MM.1S (cell line): Measurements from ENCODE around the gene EPB41L3.

Experiments used
- DNase-seq: peaks from one replicate; pipeline ENCODE4 v3.0.0-alpha.2; 2015
- H2AFZ ChIP-seq: fragments of 300-600 bp; sonication (generic); 2 replicates; pipeline ENCODE4 v1.6.0; 2016; ENCODE audit warnings: antibody characterized with exemption, low read length
- H3F3A ChIP-seq: fragments of 300-600 bp; sonication (generic); 2 replicates; pipeline ENCODE4 v1.6.1; 2016; ENCODE audit warnings: mild to moderate bottlenecking, antibody characterized with exemption, low read length, moderate library complexity, mixed read lengths; ENCODE audit not compliant: insufficient read depth
- H3K27ac ChIP-seq: fragments of 300-600 bp; sonication (generic); 2 replicates; pipeline ENCODE4 v1.5.1; 2016; ENCODE audit warnings: mild to moderate bottlenecking, low read length
- H3K27me3 ChIP-seq: fragments of 300-600 bp; sonication (generic); replicated peaks from 2 replicates; pipeline ENCODE4 v1.6.0; 2016; ENCODE audit warnings: low read length; ENCODE audit not compliant: insufficient read depth
- H3K36me3 ChIP-seq: fragments of 300-600 bp; sonication (generic); replicated peaks from 2 replicates; pipeline ENCODE4 v1.6.1; 2016; ENCODE audit warnings: mild to moderate bottlenecking, low read length, mixed read lengths; ENCODE audit not compliant: insufficient read depth
- H3K4me1 ChIP-seq: fragments of 300-600 bp; sonication (generic); 2 replicates; pipeline ENCODE4 v1.6.1; 2016; ENCODE audit warnings: low read length, mixed read lengths
- H3K4me2 ChIP-seq: fragments of 300-600 bp; sonication (generic); 2 replicates; pipeline ENCODE4 v1.6.0; 2016; ENCODE audit warnings: low read depth, low read length
- H3K4me3 ChIP-seq: fragments of 300-600 bp; sonication (generic); 2 replicates; pipeline ENCODE4 v1.5.1; 2016; ENCODE audit warnings: low read length, mixed read lengths
- H3K79me2 ChIP-seq: fragments of 300-600 bp; sonication (generic); 2 replicates; pipeline ENCODE4 v1.6.1; 2016; ENCODE audit warnings: mixed run types, low read length, mixed read lengths
- H3K9ac ChIP-seq: fragments of 300-600 bp; sonication (generic); 2 replicates; pipeline ENCODE4 v1.6.1; 2016; ENCODE audit warnings: low read length, mixed read lengths
- H3K9me2 ChIP-seq: fragments of 300-600 bp; sonication (generic); replicated peaks from 2 replicates; pipeline ENCODE4 v1.6.1; 2016; ENCODE audit warnings: mild to moderate bottlenecking, low read length, mixed read lengths; ENCODE audit not compliant: insufficient read depth
- H3K9me3 ChIP-seq: fragments of 300-600 bp; sonication (generic); replicated peaks from 2 replicates; pipeline ENCODE4 v1.6.1; 2016; ENCODE audit warnings: mild to moderate bottlenecking, low read length, mixed read lengths; ENCODE audit not compliant: insufficient read depth
- H4K20me1 ChIP-seq: fragments of 300-600 bp; sonication (generic); 2 replicates; pipeline ENCODE4 v1.6.1; 2016; ENCODE audit warnings: mild to moderate bottlenecking, low read length, moderate library complexity, mixed read lengths; ENCODE audit not compliant: insufficient read depth
- EZH2 ChIP-seq: fragments of 300-600 bp; sonication (generic); optimal IDR thresholded peaks from 2 replicates; pipeline ENCODE3; 2017; ENCODE audit warnings: low read depth, mild to moderate bottlenecking, antibody characterized with exemption, low read length, mixed read lengths
- EZH2phosphoT487 ChIP-seq: fragments of 300-600 bp; sonication (generic); IDR thresholded peaks from 2 replicates; pipeline ENCODE4 v1.6.1; 2018; ENCODE audit warnings: antibody characterized with exemption, low read length
- TF ChIP-seq, protein P1 (sequence below): fragments of 300-600 bp; sonication (generic); IDR thresholded peaks from 2 replicates; pipeline ENCODE4 v1.5.1; 2016; ENCODE audit warnings: antibody characterized with exemption, low read length, mixed read lengths

The EPB41L3 gene

DNA sequence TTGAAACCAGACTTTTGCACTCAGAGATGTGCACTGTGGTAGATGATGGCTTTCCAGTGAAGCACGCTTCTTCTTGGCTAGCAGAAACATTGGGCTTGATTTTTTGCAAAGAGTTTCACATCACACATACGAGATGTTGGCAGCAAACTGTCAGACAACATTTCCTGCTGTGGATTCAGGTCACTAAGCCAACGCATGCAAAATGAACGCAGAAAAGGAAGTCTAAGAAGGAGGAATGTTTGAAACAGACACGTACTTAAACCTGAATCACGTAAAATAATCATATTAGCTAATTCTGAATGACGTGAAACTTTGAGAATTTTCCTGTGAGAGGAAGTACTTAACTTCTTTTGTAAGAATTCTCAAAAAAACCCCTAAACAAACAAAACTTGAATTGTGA, 88.1 kb downstream of the EPB41L3 start:
- no peaks in the 10 kb centered on the region for H3K27me3 ChIP-seq
- 0 out of 2 replicates have a peak, but pooled peaks cover 3% of the 10 kb centered on the region for H3K4me1 ChIP-seq
- H3K4me3 ChIP-seq = no peak overlapping the region
- H3K36me3 ChIP-seq = no peaks in the 10 kb centered on the region
- TF ChIP-seq, protein P1, sequence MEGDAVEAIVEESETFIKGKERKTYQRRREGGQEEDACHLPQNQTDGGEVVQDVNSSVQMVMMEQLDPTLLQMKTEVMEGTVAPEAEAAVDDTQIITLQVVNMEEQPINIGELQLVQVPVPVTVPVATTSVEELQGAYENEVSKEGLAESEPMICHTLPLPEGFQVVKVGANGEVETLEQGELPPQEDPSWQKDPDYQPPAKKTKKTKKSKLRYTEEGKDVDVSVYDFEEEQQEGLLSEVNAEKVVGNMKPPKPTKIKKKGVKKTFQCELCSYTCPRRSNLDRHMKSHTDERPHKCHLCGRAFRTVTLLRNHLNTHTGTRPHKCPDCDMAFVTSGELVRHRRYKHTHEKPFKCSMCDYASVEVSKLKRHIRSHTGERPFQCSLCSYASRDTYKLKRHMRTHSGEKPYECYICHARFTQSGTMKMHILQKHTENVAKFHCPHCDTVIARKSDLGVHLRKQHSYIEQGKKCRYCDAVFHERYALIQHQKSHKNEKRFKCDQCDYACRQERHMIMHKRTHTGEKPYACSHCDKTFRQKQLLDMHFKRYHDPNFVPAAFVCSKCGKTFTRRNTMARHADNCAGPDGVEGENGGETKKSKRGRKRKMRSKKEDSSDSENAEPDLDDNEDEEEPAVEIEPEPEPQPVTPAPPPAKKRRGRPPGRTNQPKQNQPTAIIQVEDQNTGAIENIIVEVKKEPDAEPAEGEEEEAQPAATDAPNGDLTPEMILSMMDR = no peak
- TF ChIP-seq EZH2 = no peak
- no peak for TF ChIP-seq EZH2phosphoT487
- no peak for DNase-seq
- H3K79me2 ChIP-seq = no peaks in the 10 kb centered on the region
- H3K9ac ChIP-seq = no peak overlapping the region
- no peaks in the 10 kb centered on the region for H4K20me1 ChIP-seq
- no peak overlapping the region for H3K27ac ChIP-seq
- no peaks in the 10 kb centered on the region for H3K9me3 ChIP-seq
- no peak overlapping the region for H3K4me2 ChIP-seq
- H3F3A ChIP-seq = no peaks in the 10 kb centered on the region
- no peak overlapping the region for H2AFZ ChIP-seq
- H3K9me2 ChIP-seq = no peaks in the 10 kb centered on the region

DNA sequence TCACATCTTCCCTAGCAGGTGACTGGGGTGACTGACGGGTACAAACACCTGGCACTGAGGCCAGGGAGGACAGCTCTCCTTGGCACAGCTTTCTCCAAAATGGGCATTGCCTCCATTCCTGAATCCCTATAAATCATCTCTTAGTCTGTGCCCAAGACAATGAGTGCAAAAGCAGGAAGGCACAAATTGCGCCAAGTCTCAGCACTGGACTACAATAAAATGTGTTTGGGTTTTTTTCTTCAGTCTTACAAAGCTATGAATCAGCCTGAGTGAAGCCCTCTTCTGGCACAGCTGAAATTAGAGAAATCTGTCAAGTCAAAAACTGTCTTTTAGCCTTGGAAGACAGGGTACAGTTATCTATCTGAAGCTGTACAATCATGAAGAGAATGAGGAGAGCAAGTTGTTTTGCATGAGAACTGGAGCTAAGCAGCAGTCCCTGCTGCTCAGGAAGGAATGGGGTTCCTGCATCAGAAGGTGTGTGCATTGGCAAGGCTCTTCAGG, 90.8 kb downstream of the EPB41L3 start:
- Histone ChIP-seq H3K9me3 (no peaks in the 10 kb centered on the region), H3K36me3 (no peaks in the 10 kb centered on the region), H2AFZ (no peak overlapping the region), H3K9me2 (no peaks in the 10 kb centered on the region), H3K27me3 (no peaks in the 10 kb centered on the region), H3K9ac (no peak overlapping the region), H3K27ac (no peak overlapping the region), H3K79me2 (no peaks in the 10 kb centered on the region), H3K4me3 (no peak overlapping the region), H3K4me1 (0 out of 2 replicates have a peak, but pooled peaks cover 3% of the 10 kb centered on the region), H3K4me2 (no peak overlapping the region), H4K20me1 (no peaks in the 10 kb centered on the region), H3F3A (no peaks in the 10 kb centered on the region)
- no peak for DNase-seq
- TF ChIP-seq EZH2 (no peak), EZH2phosphoT487 (no peak)
- TF ChIP-seq, protein P1 = no peak

- no peak for TF ChIP-seq EZH2phosphoT487
- Histone ChIP-seq H3K4me1 (no peaks in the 10 kb centered on the region), H3K27ac (no peak overlapping the region), H3F3A (no peaks in the 10 kb centered on the region), H3K9me3 (no peaks in the 10 kb centered on the region), H3K36me3 (no peaks in the 10 kb centered on the region), H3K27me3 (no peaks in the 10 kb centered on the region), H3K9ac (no peak overlapping the region), H3K4me2 (no peak overlapping the region), H3K9me2 (no peaks in the 10 kb centered on the region), H2AFZ (no peak overlapping the region), H3K79me2 (no peaks in the 10 kb centered on the region), H4K20me1 (no peaks in the 10 kb centered on the region), H3K4me3 (no peak overlapping the region)
- no peak for DNase-seq
These were observed 91.9 kb downstream of the EPB41L3 start for GRCh38 chr18:5451871-5452270.

- H3F3A ChIP-seq = no peaks in the 10 kb centered on the region
- no peaks in the 10 kb centered on the region for H3K4me1 ChIP-seq
- no peak overlapping the region for H3K9ac ChIP-seq
- H3K9me2 ChIP-seq = no peaks in the 10 kb centered on the region
- no peak overlapping the region for H2AFZ ChIP-seq
- H3K79me2 ChIP-seq = no peaks in the 10 kb centered on the region
- H4K20me1 ChIP-seq = no peaks in the 10 kb centered on the region
- DNase-seq = no peak
- no peaks in the 10 kb centered on the region for H3K27me3 ChIP-seq
- TF ChIP-seq, protein P1 = no peak
- TF ChIP-seq EZH2 (no peak), EZH2phosphoT487 (no peak)
- H3K4me3 ChIP-seq = no peak overlapping the region
- H3K27ac ChIP-seq = no peak overlapping the region
- H3K4me2 ChIP-seq = no peak overlapping the region
- no peaks in the 10 kb centered on the region for H3K36me3 ChIP-seq
- no peaks in the 10 kb centered on the region for H3K9me3 ChIP-seq
These were observed 92.6 kb downstream of the EPB41L3 start for GRCh38 chr18:5451150-5451549.
